Lower lobe of right lung (tissue), 2 donors: ENCODE results near the gene IMMP1L. TPM values are rescaled to one million over a fixed set of nuclear protein-coding genes. Genes with fewer than 3 reads are reported as not detected.

Source experiments
- ATAC-seq, 2 donors: fragments of 200-7000 bp; cut with Tn5 transposase; one replicate each; pipeline ENCODE4 v1.9.1; 2020 to 2022; ENCODE audit warnings: mild to moderate bottlenecking in 2 of 2, moderate library complexity in 2 of 2
- DNase-seq: peaks from one replicate; pipeline ENCODE4 v3.0.0-alpha.2; 2020
- H3K27ac ChIP-seq: fragments of 200-600 bp; one replicate; pipeline ENCODE4 v1.8.0; 2022
- H3K27me3 ChIP-seq: fragments of 200-600 bp; one replicate; pipeline ENCODE4 v1.8.0; 2022; ENCODE audit warnings: low read depth
- H3K36me3 ChIP-seq: fragments of 200-600 bp; one replicate; pipeline ENCODE4 v1.8.0; 2022; ENCODE audit warnings: mild to moderate bottlenecking
- H3K4me1 ChIP-seq: fragments of 200-600 bp; one replicate; pipeline ENCODE4 v1.8.0; 2022
- H3K4me3 ChIP-seq: fragments of 200-600 bp; one replicate; pipeline ENCODE4 v1.8.0; 2022; ENCODE audit warnings: mild to moderate bottlenecking
- H3K9me3 ChIP-seq: fragments of 200-600 bp; one replicate; pipeline ENCODE4 v1.8.0; 2022
- CTCF ChIP-seq: fragments of 200-600 bp; IDR thresholded peaks from one replicate; pipeline ENCODE4 v1.8.0; 2022; ENCODE audit warnings: antibody characterized with exemption, mild to moderate bottlenecking
- intact Hi-C: fragments of 100-400 bp; cut with DNase I; formaldehyde crosslinking; loops from one replicate; pipeline ENCODE4 v1.11.0; 2022
- total RNA-seq: library from RNA; stranded (reverse); fragmentation: NEBNext Ultra II Directional; extraction: Animal tissue kit (Norgen Biotek cat#: 25700); gene quantifications from one replicate; pipeline ENCODE4 v1.2.1, GENCODE V29; 2021
- donor health status: DM: no; HTN: yes; CAD: no; lungs with severe emphysema.

Gene IMMP1L
- total RNA-seq, 1 donor from 2014 or later, result 14.4 TPM

- no peaks in the 10 kb centered on the region for H3K36me3 ChIP-seq
- no peaks in the 10 kb centered on the region for H3K27me3 ChIP-seq
- no peak for TF ChIP-seq CTCF
- ATAC-seq, result no peak
- intact Hi-C loops, result no loop called here
- no peak overlapping the region for H3K27ac ChIP-seq
- no peaks in the 10 kb centered on the region for H3K9me3 ChIP-seq
- H3K4me1 ChIP-seq, result no peaks in the 10 kb centered on the region
- H3K4me3 ChIP-seq, result no peak overlapping the region
- DNase-seq, result no peak
Observed at GRCh38 chr11:31477528-31478222, 31.7 kb downstream of the IMMP1L start.

- no peak for ATAC-seq
- H3K4me3 ChIP-seq, result no peak overlapping the region
- H3K27ac ChIP-seq, result no peak overlapping the region
- H3K9me3 ChIP-seq, result no peaks in the 10 kb centered on the region
- H3K4me1 ChIP-seq, result no peaks in the 10 kb centered on the region
- H3K36me3 ChIP-seq, result no peaks in the 10 kb centered on the region
- intact Hi-C loops, result no loop called here
- no peak for TF ChIP-seq CTCF
- DNase-seq, result no peak
- no peaks in the 10 kb centered on the region for H3K27me3 ChIP-seq
Observed at GRCh38 chr11:31474083-31474482, 35.3 kb downstream of the IMMP1L start.

- ATAC-seq, result no peak
- Histone ChIP-seq H3K27me3 (no peaks in the 10 kb centered on the region), H3K4me3 (no peak overlapping the region), H3K36me3 (no peaks in the 10 kb centered on the region), H3K27ac (no peak overlapping the region), H3K4me1 (no peaks in the 10 kb centered on the region), H3K9me3 (peaks cover 24% of the 10 kb centered on the region)
- DNase-seq, result no peak
- TF ChIP-seq CTCF, result no peak
- intact Hi-C loops, result no loop called here
Observed at GRCh38 chr11:31464436-31464835, 45.0 kb downstream of the IMMP1L start.

- intact Hi-C loops, result no loop called here
- Histone ChIP-seq H3K27ac (no peak overlapping the region), H3K4me1 (no peaks in the 10 kb centered on the region), H3K27me3 (no peaks in the 10 kb centered on the region), H3K9me3 (no peaks in the 10 kb centered on the region), H3K36me3 (peaks cover 6% of the 10 kb centered on the region), H3K4me3 (no peak overlapping the region)
- TF ChIP-seq CTCF, result no peak
- ATAC-seq, result no peak
- no peak for DNase-seq
Observed at GRCh38 chr11:31455177-31455576, 54.2 kb downstream of the IMMP1L start.

- H3K36me3 ChIP-seq, result peaks cover 6% of the 10 kb centered on the region
- no peak for TF ChIP-seq CTCF
- H3K4me1 ChIP-seq, result no peaks in the 10 kb centered on the region
- no peaks in the 10 kb centered on the region for H3K9me3 ChIP-seq
- H3K4me3 ChIP-seq, result no peak overlapping the region
- DNase-seq (no peak), ATAC-seq (no peak)
- no peak overlapping the region for H3K27ac ChIP-seq
- intact Hi-C loops, result no loop called here
- H3K27me3 ChIP-seq, result no peaks in the 10 kb centered on the region
Observed at GRCh38 chr11:31450841-31451240, 58.6 kb downstream of the IMMP1L start.
